Measurements from ENCODE around the gene CTSC. TPM values are rescaled to one million over a fixed set of nuclear protein-coding genes. Genes with fewer than 3 reads are reported as not detected.

Gene CTSC
- total and polyA plus RNA-seq, 9 of the 15 experiments (the other 6 are each of a cell fraction or from before 2014, with no cell fraction given), result 113 to 403 (median 187) TPM

DNA sequence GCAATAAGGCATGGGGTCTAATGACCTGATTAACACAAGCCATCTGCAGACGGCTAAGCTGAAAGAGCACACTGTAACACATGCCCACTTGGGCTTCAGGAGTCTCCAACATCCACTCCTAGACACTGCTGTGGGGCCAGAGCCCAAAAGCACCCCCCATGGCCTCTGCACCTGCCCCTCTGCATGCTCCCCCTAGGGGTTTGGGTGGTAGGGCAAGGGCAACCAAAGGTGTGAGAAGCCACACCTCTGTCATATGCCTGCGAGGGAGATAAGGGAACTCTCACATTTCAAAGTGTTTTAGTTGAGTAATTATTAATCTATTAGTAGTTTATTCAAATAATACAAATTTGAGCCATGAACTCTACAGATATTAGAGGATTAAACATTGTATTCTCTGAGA lies 30.8 kb downstream of the CTSC start:
- ChIA-PET POLR2A (interaction anchor here (0.7 kb wide), 2 partner anchors 22 to 263 kb away, joined by 3 read pairs; no protein-coding TSS in a partner anchor), CTCF (ENCODE audit: low intra/inter-chr PET ratio) (no interaction called here)
- Histone ChIP-seq H2AFZ (ENCODE audit: low read depth, low read length) (no peak overlapping the region), H3K27me3 (ENCODE audit: control insufficient read depth in 2 of 2, insufficient read depth in 2 of 2, low read length in 2 of 2) (no peaks in the 10 kb centered on the region), H3K4me1 (replicated peaks in 1 of 2; ENCODE audit: control insufficient read depth in 2 of 2, insufficient read depth in 2 of 2, low read length in 2 of 2) (no peaks in the 10 kb centered on the region), H4K20me1 (replicated peaks; ENCODE audit: control insufficient read depth, insufficient read depth, low read length) (no peaks in the 10 kb centered on the region), H3K79me2 (ENCODE audit: control insufficient read depth, insufficient read depth, low read length) (peaks cover 24% of the 10 kb centered on the region), H3K4me2 (ENCODE audit: insufficient read depth, low read length) (no peak overlapping the region), H3K36me3 (ENCODE audit: control insufficient read depth, insufficient read depth, low read length) (peaks cover 94% of the 10 kb centered on the region), H3K9ac (ENCODE audit: insufficient read depth in 1 of 2, low read depth in 2 of 2, low read length in 2 of 2) (no peak overlapping the region), H3K27ac (ENCODE audit: extremely low read depth, low read depth, low read length) (no peak overlapping the region), H3K9me1 (ENCODE audit: control insufficient read depth, insufficient read depth, low read length) (no peaks in the 10 kb centered on the region), H3K9me3 (replicated peaks; ENCODE audit: control insufficient read depth, insufficient read depth, low read depth, low read length) (no peaks in the 10 kb centered on the region), H3K4me3 (no peak overlapping the region)
- DNase-seq (ENCODE audit: extremely low read depth in 1 of 4, low spot score in 3 of 4) (no peak), ATAC-seq (peak; percentile 49; the same call in 2 of the 3 replicates), FAIRE-seq (no peak)
- 86% methylated on average over 2 of the region's 2 CpGs for WGBS (ENCODE audit: insufficient coverage, low coverage, missing lambda C conversion rate)
- in situ Hi-C loops (cut with MboI) (no loop called here), intact Hi-C loops (cut with micrococcal nuclease) (no loop called here)
- TF ChIP-seq KDM4B (IDR thresholded peaks at IDR 0.05; ENCODE audit: borderline replicate concordance in 2 of 2, low read depth in 1 of 2) (no peak), EWSR1 (IDR thresholded peaks at IDR 0.05; ENCODE audit: borderline replicate concordance, low read depth, partially characterized antibody) (no peak), HDAC3 (IDR thresholded peaks at IDR 0.05; ENCODE audit: borderline replicate concordance, partially characterized antibody) (no peak), L3MBTL2 (IDR thresholded peaks at IDR 0.05) (no peak), KLF13 (tag; IDR thresholded peaks at IDR 0.05; ENCODE audit: borderline replicate concordance, low read depth) (no peak), MYNN (IDR thresholded peaks at IDR 0.05) (no peak), MYNN (CRISPR knock-in tag; IDR thresholded peaks at IDR 0.05) (no peak), SMARCC2 (IDR thresholded peaks at IDR 0.05; ENCODE audit: low read depth) (no peak), FOXK1 (CRISPR knock-in tag; IDR thresholded peaks at IDR 0.05; ENCODE audit: borderline replicate concordance) (no peak), ZNF75A (CRISPR knock-in tag; IDR thresholded peaks at IDR 0.05) (no peak), RNF2 (IDR thresholded peaks at IDR 0.05) (no peak)
- TF ChIP-seq, protein P1, sequence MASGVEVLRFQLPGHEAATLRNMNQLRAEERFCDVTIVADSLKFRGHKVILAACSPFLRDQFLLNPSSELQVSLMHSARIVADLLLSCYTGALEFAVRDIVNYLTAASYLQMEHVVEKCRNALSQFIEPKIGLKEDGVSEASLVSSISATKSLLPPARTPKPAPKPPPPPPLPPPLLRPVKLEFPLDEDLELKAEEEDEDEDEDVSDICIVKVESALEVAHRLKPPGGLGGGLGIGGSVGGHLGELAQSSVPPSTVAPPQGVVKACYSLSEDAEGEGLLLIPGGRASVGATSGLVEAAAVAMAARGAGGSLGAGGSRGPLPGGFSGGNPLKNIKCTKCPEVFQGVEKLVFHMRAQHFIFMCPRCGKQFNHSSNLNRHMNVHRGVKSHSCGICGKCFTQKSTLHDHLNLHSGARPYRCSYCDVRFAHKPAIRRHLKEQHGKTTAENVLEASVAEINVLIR (CRISPR knock-in tag; IDR thresholded peaks at IDR 0.05), result no peak
- TF ChIP-seq, protein P2, sequence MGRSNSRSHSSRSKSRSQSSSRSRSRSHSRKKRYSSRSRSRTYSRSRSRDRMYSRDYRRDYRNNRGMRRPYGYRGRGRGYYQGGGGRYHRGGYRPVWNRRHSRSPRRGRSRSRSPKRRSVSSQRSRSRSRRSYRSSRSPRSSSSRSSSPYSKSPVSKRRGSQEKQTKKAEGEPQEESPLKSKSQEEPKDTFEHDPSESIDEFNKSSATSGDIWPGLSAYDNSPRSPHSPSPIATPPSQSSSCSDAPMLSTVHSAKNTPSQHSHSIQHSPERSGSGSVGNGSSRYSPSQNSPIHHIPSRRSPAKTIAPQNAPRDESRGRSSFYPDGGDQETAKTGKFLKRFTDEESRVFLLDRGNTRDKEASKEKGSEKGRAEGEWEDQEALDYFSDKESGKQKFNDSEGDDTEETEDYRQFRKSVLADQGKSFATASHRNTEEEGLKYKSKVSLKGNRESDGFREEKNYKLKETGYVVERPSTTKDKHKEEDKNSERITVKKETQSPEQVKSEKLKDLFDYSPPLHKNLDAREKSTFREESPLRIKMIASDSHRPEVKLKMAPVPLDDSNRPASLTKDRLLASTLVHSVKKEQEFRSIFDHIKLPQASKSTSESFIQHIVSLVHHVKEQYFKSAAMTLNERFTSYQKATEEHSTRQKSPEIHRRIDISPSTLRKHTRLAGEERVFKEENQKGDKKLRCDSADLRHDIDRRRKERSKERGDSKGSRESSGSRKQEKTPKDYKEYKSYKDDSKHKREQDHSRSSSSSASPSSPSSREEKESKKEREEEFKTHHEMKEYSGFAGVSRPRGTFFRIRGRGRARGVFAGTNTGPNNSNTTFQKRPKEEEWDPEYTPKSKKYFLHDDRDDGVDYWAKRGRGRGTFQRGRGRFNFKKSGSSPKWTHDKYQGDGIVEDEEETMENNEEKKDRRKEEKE (IDR thresholded peaks at IDR 0.05; ENCODE audit: borderline replicate concordance in 1 of 2, control insufficient read depth in 1 of 2, low read depth in 2 of 2, low read length in 1 of 2), result no peak
- no TSS peak for BruUV-seq (replicated peaks)

Data from K562 (cell line).